ENCODE results near the gene MMP24.
"Not testable (repeated sequence)": the region's sequence is repeated elsewhere in the genome, so short reads cannot be mapped to it uniquely, and the experiment has no call there.

Gene MMP24

GRCh38 chr20:35305682-35306556 lies 79.4 kb downstream of the MMP24 start:
- in situ Hi-C loops (cut with MboI; ENCODE audit: low sequenced_read_pairs) = no loop called here

GRCh38 chr20:35306931-35307517 lies 80.5 kb downstream of the MMP24 start:
- in situ Hi-C loops (cut with MboI; ENCODE audit: low sequenced_read_pairs) = no loop called here

GRCh38 chr20:35307666-35308653 lies 81.5 kb downstream of the MMP24 start:
- in situ Hi-C loops (cut with MboI; ENCODE audit: low sequenced_read_pairs) = no loop called here

- in situ Hi-C loops (cut with MboI; ENCODE audit: low sequenced_read_pairs) = no loop called here
These were observed 84.9 kb downstream of the MMP24 start for GRCh38 chr20:35311409-35311808.

GRCh38 chr20:35311822-35312221 lies 85.3 kb downstream of the MMP24 start:
- in situ Hi-C loops (cut with MboI; ENCODE audit: low sequenced_read_pairs) = no loop called here

GRCh38 chr20:35312318-35312717 lies 85.8 kb downstream of the MMP24 start:
- in situ Hi-C loops (cut with MboI; ENCODE audit: low sequenced_read_pairs) = no loop called here

- in situ Hi-C loops (cut with MboI; ENCODE audit: low sequenced_read_pairs) = no loop called here
These were observed 88.5 kb downstream of the MMP24 start for GRCh38 chr20:35314816-35315631.

- in situ Hi-C loops (cut with MboI; ENCODE audit: low sequenced_read_pairs) = not testable (repeated sequence)
These were observed 89.1 kb downstream of the MMP24 start for GRCh38 chr20:35315632-35316020.

GRCh38 chr20:35316086-35316485 lies 89.6 kb downstream of the MMP24 start:
- in situ Hi-C loops (cut with MboI; ENCODE audit: low sequenced_read_pairs) = no loop called here

- in situ Hi-C loops (cut with MboI; ENCODE audit: low sequenced_read_pairs) = no loop called here
These were observed 91.1 kb downstream of the MMP24 start for GRCh38 chr20:35317416-35318210.

GRCh38 chr20:35318502-35319157 lies 92.1 kb downstream of the MMP24 start:
- in situ Hi-C loops (cut with MboI; ENCODE audit: low sequenced_read_pairs) = no loop called here

- in situ Hi-C loops (cut with MboI; ENCODE audit: low sequenced_read_pairs) = no loop called here
These were observed 92.8 kb downstream of the MMP24 start for GRCh38 chr20:35319192-35319870.

GRCh38 chr20:35319871-35320197 lies 93.3 kb downstream of the MMP24 start:
- in situ Hi-C loops (cut with MboI; ENCODE audit: low sequenced_read_pairs) = no loop called here

GRCh38 chr20:35320396-35321126 lies 94.1 kb downstream of the MMP24 start:
- in situ Hi-C loops (cut with MboI; ENCODE audit: low sequenced_read_pairs) = no loop called here

- in situ Hi-C loops (cut with MboI; ENCODE audit: low sequenced_read_pairs) = no loop called here
These were observed 98.9 kb downstream of the MMP24 start for GRCh38 chr20:35325401-35325800.

- in situ Hi-C loops (cut with MboI; ENCODE audit: low sequenced_read_pairs) = no loop called here
These were observed 99.7 kb downstream of the MMP24 start for GRCh38 chr20:35326021-35326739.
